ENCODE results near the gene FLNB.

FLNB gene

GRCh38 chr3:58088501-58088900 lies 80.3 kb downstream of the FLNB start:
- peaks cover 23% of the 10 kb centered on the region for H3K36me3 ChIP-seq (replicated peaks)
- H3K4me3 ChIP-seq (ENCODE audit: low read depth, low read length) = no peak overlapping the region
- no peaks in the 10 kb centered on the region for H3K27me3 ChIP-seq (replicated peaks)
- H3K27ac ChIP-seq = no peak overlapping the region
- DNase-seq = no peak
- in situ Hi-C loops (cut with HindIII; ENCODE audit: low pct_ligation_motif_present, low sequenced_read_pairs) = no loop called here
- no peak for TF ChIP-seq CTCF (IDR thresholded peaks at IDR 0.05; ENCODE audit: low read depth, low read length, missing control alignments)

GRCh38 chr3:58090351-58090750 lies 82.1 kb downstream of the FLNB start:
- DNase-seq = peak; percentile 69
- TF ChIP-seq CTCF (IDR thresholded peaks at IDR 0.05; ENCODE audit: low read depth, low read length, missing control alignments) = no peak
- H3K4me3 ChIP-seq (ENCODE audit: low read depth, low read length) = no peak overlapping the region
- H3K27me3 ChIP-seq (replicated peaks) = no peaks in the 10 kb centered on the region
- peaks cover 25% of the 10 kb centered on the region for H3K36me3 ChIP-seq (replicated peaks)
- in situ Hi-C loops (cut with HindIII; ENCODE audit: low pct_ligation_motif_present, low sequenced_read_pairs) = no loop called here
- H3K27ac ChIP-seq = peak overlapping the region; percentile 20

GRCh38 chr3:58092521-58092920 lies 84.3 kb downstream of the FLNB start:
- H3K27me3 ChIP-seq (replicated peaks) = no peaks in the 10 kb centered on the region
- peaks cover 42% of the 10 kb centered on the region for H3K36me3 ChIP-seq (replicated peaks)
- no peak overlapping the region for H3K4me3 ChIP-seq (ENCODE audit: low read depth, low read length)
- no peak for TF ChIP-seq CTCF (IDR thresholded peaks at IDR 0.05; ENCODE audit: low read depth, low read length, missing control alignments)
- DNase-seq = no peak
- peak overlapping the region; percentile 64 for H3K27ac ChIP-seq
- in situ Hi-C loops (cut with HindIII; ENCODE audit: low pct_ligation_motif_present, low sequenced_read_pairs) = no loop called here

- Histone ChIP-seq H3K27ac (peak overlapping the region; percentile 65), H3K27me3 (replicated peaks) (no peaks in the 10 kb centered on the region), H3K36me3 (replicated peaks) (peaks cover 44% of the 10 kb centered on the region), H3K4me3 (ENCODE audit: low read depth, low read length) (no peak overlapping the region)
- DNase-seq = peak; percentile 94
- in situ Hi-C loops (cut with HindIII; ENCODE audit: low pct_ligation_motif_present, low sequenced_read_pairs) = no loop called here
- peak; percentile 32 for TF ChIP-seq CTCF (IDR thresholded peaks at IDR 0.05; ENCODE audit: low read depth, low read length, missing control alignments)
Observed at GRCh38 chr3:58093574-58094195, 85.5 kb downstream of the FLNB start.

- no peak for DNase-seq
- peak overlapping the region; percentile 65 for H3K27ac ChIP-seq
- H3K4me3 ChIP-seq (ENCODE audit: low read depth, low read length) = no peak overlapping the region
- peaks cover 52% of the 10 kb centered on the region for H3K36me3 ChIP-seq (replicated peaks)
- H3K27me3 ChIP-seq (replicated peaks) = no peaks in the 10 kb centered on the region
- in situ Hi-C loops (cut with HindIII; ENCODE audit: low pct_ligation_motif_present, low sequenced_read_pairs) = no loop called here
- TF ChIP-seq CTCF (IDR thresholded peaks at IDR 0.05; ENCODE audit: low read depth, low read length, missing control alignments) = no peak
Observed at GRCh38 chr3:58094657-58095056, 86.4 kb downstream of the FLNB start.

- no peak for TF ChIP-seq CTCF (IDR thresholded peaks at IDR 0.05; ENCODE audit: low read depth, low read length, missing control alignments)
- H3K27me3 ChIP-seq (replicated peaks) = no peaks in the 10 kb centered on the region
- no peak overlapping the region for H3K27ac ChIP-seq
- peaks cover 58% of the 10 kb centered on the region for H3K36me3 ChIP-seq (replicated peaks)
- H3K4me3 ChIP-seq (ENCODE audit: low read depth, low read length) = no peak overlapping the region
- in situ Hi-C loops (cut with HindIII; ENCODE audit: low pct_ligation_motif_present, low sequenced_read_pairs) = no loop called here
- DNase-seq = no peak
Observed at GRCh38 chr3:58095603-58096138, 87.4 kb downstream of the FLNB start.
